Spinal cord (tissue), 10 donors: Measurements from ENCODE around the gene TNFSF9. TPM values are rescaled to one million over a fixed set of nuclear protein-coding genes. Genes with fewer than 3 reads are reported as not detected.
"Not testable (repeated sequence)": the region's sequence is repeated elsewhere in the genome, so short reads cannot be mapped to it uniquely, and the experiment has no call there.

ENCODE experiments used
- DNase-seq, 6 donors: peaks; one replicate each; pipeline versions ENCODE4 v3.0.0 to v3.0.0-alpha.2; 2013 to 2015; ENCODE audit warnings: low spot score in 6 of 6, low read depth in 4 of 6
- H3K27ac ChIP-seq: one replicate; pipeline ENCODE4 v1.5.1; 2013; ENCODE audit warnings: low read depth, low read length, control low read depth
- H3K27me3 ChIP-seq: one replicate; pipeline ENCODE4 v1.6.1; 2013; ENCODE audit warnings: low read length; ENCODE audit not compliant: control insufficient read depth, insufficient read depth
- H3K36me3 ChIP-seq: one replicate; pipeline ENCODE4 v1.6.1; 2013; ENCODE audit warnings: low read length; ENCODE audit not compliant: control insufficient read depth, insufficient read depth
- H3K4me1 ChIP-seq: one replicate; pipeline ENCODE4 v1.6.1; 2013; ENCODE audit warnings: low read length; ENCODE audit not compliant: control insufficient read depth, insufficient read depth
- H3K4me3 ChIP-seq: one replicate; pipeline ENCODE4 v1.5.1; 2013; ENCODE audit warnings: low read depth, low read length, control low read depth
- H3K9me3 ChIP-seq: one replicate; pipeline ENCODE4 v1.6.1; 2013; ENCODE audit warnings: low read length; ENCODE audit not compliant: control insufficient read depth, insufficient read depth
- WGBS: methylation state at CpG from one replicate; pipeline ENCODE4 v1.1.5; 2013; ENCODE audit warnings: missing lambda C conversion rate; ENCODE audit not compliant: insufficient coverage; 5-methylcytosine and 5-hydroxymethylcytosine counted together
- polyA plus RNA-seq, 2 donors: library from polyadenylated mRNA; unstranded; fragments of 120-200 nt; gene quantifications; one replicate each; pipeline ENCODE4 v1.2.1, GENCODE V29; 2013; ENCODE audit not compliant: insufficient read length in 2 of 2
- total RNA-seq, 2 donors: library from RNA; depleted of rRNA in 1 of 2; stranded (reverse); fragments of 120-200 nt in 1 of 2; fragments of >200 nt in 1 of 2; gene quantifications; one replicate each; pipeline versions ENCODE4 v1.2.3 to v1.2.4, GENCODE V29; 2013 to 2014
- donor health status: healthy.

Gene TNFSF9
- total and polyA plus RNA-seq, 4 donors = 1.5 to 6.8 (median 4.8) TPM

GRCh38 chr19:6503407-6504201 lies 27.2 kb upstream of the TNFSF9 start:
- 84% methylated on average over 6 of the region's 9 CpGs for WGBS
- H3K27me3 ChIP-seq = no peaks in the 10 kb centered on the region
- H3K36me3 ChIP-seq = peaks cover 17% of the 10 kb centered on the region
- peaks cover 24% of the 10 kb centered on the region for H3K4me1 ChIP-seq
- DNase-seq = no peak
- no peak overlapping the region for H3K27ac ChIP-seq
- H3K4me3 ChIP-seq = no peak overlapping the region
- H3K9me3 ChIP-seq = no peaks in the 10 kb centered on the region

GRCh38 chr19:6508028-6508771 lies 22.6 kb upstream of the TNFSF9 start:
- not testable (repeated sequence) for H3K4me3 ChIP-seq, H3K9me3 ChIP-seq, H3K27ac ChIP-seq, H3K27me3 ChIP-seq, DNase-seq, H3K36me3 ChIP-seq
- 89% methylated on average over 7 of the region's 9 CpGs for WGBS
- peaks cover 20% of the 10 kb centered on the region for H3K4me1 ChIP-seq

- no peak overlapping the region for H3K4me3 ChIP-seq
- H3K27ac ChIP-seq = peak overlapping the region; percentile 71
- no peaks in the 10 kb centered on the region for H3K27me3 ChIP-seq
- DNase-seq = peak in 2 of 6 donors; percentile 20 to 79
- WGBS = 57% methylated on average over 17 of the region's 20 CpGs
- no peaks in the 10 kb centered on the region for H3K36me3 ChIP-seq
- no peaks in the 10 kb centered on the region for H3K9me3 ChIP-seq
- peaks cover 20% of the 10 kb centered on the region for H3K4me1 ChIP-seq
These were observed 21.5 kb upstream of the TNFSF9 start for GRCh38 chr19:6509118-6509971.

- no peak overlapping the region for H3K27ac ChIP-seq
- no peak for DNase-seq
- H3K36me3 ChIP-seq = no peaks in the 10 kb centered on the region
- H3K4me1 ChIP-seq = peaks cover 20% of the 10 kb centered on the region
- H3K9me3 ChIP-seq = no peaks in the 10 kb centered on the region
- H3K27me3 ChIP-seq = no peaks in the 10 kb centered on the region
- WGBS = 80% methylated on average over 6 of the region's 7 CpGs
- H3K4me3 ChIP-seq = no peak overlapping the region
These were observed 20.2 kb upstream of the TNFSF9 start for GRCh38 chr19:6510618-6511017.

- WGBS = 69% methylated on average over 6 of the region's 9 CpGs
- Histone ChIP-seq H3K4me1 (peaks cover 30% of the 10 kb centered on the region), H3K27ac (no peak overlapping the region), H3K27me3 (no peaks in the 10 kb centered on the region), H3K36me3 (no peaks in the 10 kb centered on the region), H3K9me3 (no peaks in the 10 kb centered on the region), H3K4me3 (no peak overlapping the region)
- DNase-seq = no peak
These were observed 16.7 kb upstream of the TNFSF9 start for GRCh38 chr19:6514089-6514488.

- Histone ChIP-seq H3K36me3 (no peaks in the 10 kb centered on the region), H3K9me3 (no peaks in the 10 kb centered on the region), H3K27ac (no peak overlapping the region), H3K4me1 (peaks cover 22% of the 10 kb centered on the region), H3K4me3 (no peak overlapping the region), H3K27me3 (no peaks in the 10 kb centered on the region)
- DNase-seq = no peak
- WGBS = 87% methylated on average over 13 of the region's 15 CpGs
These were observed 15.8 kb upstream of the TNFSF9 start for GRCh38 chr19:6514926-6515544.

- H3K4me3 ChIP-seq = peak overlapping the region; percentile 50
- 2% methylated on average over 23 of the region's 26 CpGs for WGBS
- DNase-seq = peak in 4 of 6 donors; percentile 41 to 97 (median 84)
- no peaks in the 10 kb centered on the region for H3K27me3 ChIP-seq
- H3K4me1 ChIP-seq = peaks cover 12% of the 10 kb centered on the region
- no peaks in the 10 kb centered on the region for H3K36me3 ChIP-seq
- peak overlapping the region; percentile 36 for H3K27ac ChIP-seq
- no peaks in the 10 kb centered on the region for H3K9me3 ChIP-seq
These were observed 14.7 kb upstream of the TNFSF9 start for GRCh38 chr19:6516018-6516658.

GRCh38 chr19:6516659-6517291 lies 14.1 kb upstream of the TNFSF9 start:
- Histone ChIP-seq H3K27ac (peak overlapping the region; percentile 36), H3K9me3 (no peaks in the 10 kb centered on the region), H3K4me3 (peak overlapping the region; percentile 50), H3K4me1 (peaks cover 12% of the 10 kb centered on the region), H3K36me3 (no peaks in the 10 kb centered on the region), H3K27me3 (no peaks in the 10 kb centered on the region)
- WGBS = under 1% methylated on average over 38 of the region's 38 CpGs
- peak in 3 of 6 donors; percentile 58 to 94 (median 90) for DNase-seq
